ENCODE data around the gene LARP6. TPM values are rescaled to one million over a fixed set of nuclear protein-coding genes. Genes with fewer than 3 reads are reported as not detected.

The LARP6 gene
- total RNA-seq (under 1 TPM in 1 of 2 experiments, not detected in 1; 0.31 TPM), total RNA-seq (0 to 0.43 (median 0.06) reads per million in 172 experiments)
- not detected for polyA plus RNA-seq (2013, experiment 1 of 2)
- polyA plus RNA-seq (2013, experiment 2 of 2), result 0.34 TPM

GRCh38 chr15:70853973-70854665, at the start of gene LARP6:
Gene LARP6 (minus strand): TSS chr15:70854157. CDS start chr15:70854088, 69 bp downstream.
- H3K36me3 ChIP-seq (ENCODE audit: insufficient read depth, low read length), result no peaks in the 10 kb centered on the region
- no peak for TF ChIP-seq CTCF (IDR thresholded peaks at IDR 0.05)
- peaks cover 7% of the 10 kb centered on the region for H3K4me1 ChIP-seq (ENCODE audit: insufficient read depth, low read length)
- POLR2A ChIA-PET, result no interaction called here
- Mint-ChIP-seq H3K4me3 (peak within 1 kb of the TSS; percentile 84), H3K9me3 (no peaks in the 10 kb centered on the region), H3K4me1 (ENCODE audit: low read depth) (peaks cover 9% of the 10 kb centered on the region), H3K27ac (no peak within 1 kb of the TSS), H3K36me3 (ENCODE audit: low read depth) (no peaks in the 10 kb centered on the region), H3K27me3 (peaks cover 84% of the 10 kb centered on the region)
- H3K9me3 ChIP-seq (ENCODE audit: control insufficient read depth in 1 of 2, insufficient read depth in 1 of 2, low read length in 2 of 2), result peaks cover 0 to 7% of the 10 kb centered on the region in 2 experiments
- peak within 1 kb of the TSS; percentile 41 for H3K4me3 ChIP-seq (ENCODE audit: low read length)
- no peak within 1 kb of the TSS for H3K27ac ChIP-seq (ENCODE audit: low read depth in 1 of 2, low read length in 2 of 2)
- CTCF ChIA-PET, result no interaction called here
- ATAC-seq (ENCODE audit: poor library complexity), result peak; percentile 60
- peaks cover 19 to 64% of the 10 kb centered on the region in 2 experiments for H3K27me3 ChIP-seq (ENCODE audit: control insufficient read depth in 1 of 2, insufficient read depth in 2 of 2, low read length in 2 of 2)
- intact Hi-C loops (cut with DNase I, micrococcal nuclease), result no loop called here
- DNase-seq, result peak in 6 of 14 experiments; percentile 3 to 24 (median 14)

GRCh38 chr15:70902107-70902506, 48.1 kb upstream of the LARP6 start:
- H3K4me1 Mint-ChIP-seq (ENCODE audit: low read depth), result no peaks in the 10 kb centered on the region
- H3K27me3 Mint-ChIP-seq, result peaks cover 52% of the 10 kb centered on the region
- intact Hi-C loops (cut with DNase I, micrococcal nuclease), result no loop called here
- no peaks in the 10 kb centered on the region for H3K9me3 Mint-ChIP-seq
- TF ChIP-seq CTCF (IDR thresholded peaks at IDR 0.05), result no peak
- H3K27ac ChIP-seq (ENCODE audit: low read depth in 1 of 2, low read length in 2 of 2), result no peak overlapping the region
- ATAC-seq (ENCODE audit: poor library complexity) (no peak), DNase-seq (no peak)
- no peak overlapping the region for H3K4me3 ChIP-seq (ENCODE audit: low read length)
- peaks cover 2 to 7% of the 10 kb centered on the region in 2 experiments for H3K27me3 ChIP-seq (ENCODE audit: control insufficient read depth in 1 of 2, insufficient read depth in 2 of 2, low read length in 2 of 2)
- H3K4me1 ChIP-seq (ENCODE audit: insufficient read depth, low read length), result no peaks in the 10 kb centered on the region
- H3K27ac Mint-ChIP-seq, result no peak overlapping the region
- H3K4me3 Mint-ChIP-seq, result no peak overlapping the region
- ChIA-PET CTCF (no interaction called here), POLR2A (no interaction called here)
- H3K36me3 Mint-ChIP-seq (ENCODE audit: low read depth), result no peaks in the 10 kb centered on the region
- H3K36me3 ChIP-seq (ENCODE audit: insufficient read depth, low read length), result no peaks in the 10 kb centered on the region
- H3K9me3 ChIP-seq (ENCODE audit: control insufficient read depth in 1 of 2, insufficient read depth in 1 of 2, low read length in 2 of 2), result no peaks in the 10 kb centered on the region

- H3K9me3 Mint-ChIP-seq, result no peaks in the 10 kb centered on the region
- peaks cover 0 to 8% of the 10 kb centered on the region in 2 experiments for H3K9me3 ChIP-seq (ENCODE audit: control insufficient read depth in 1 of 2, insufficient read depth in 1 of 2, low read length in 2 of 2)
- H3K36me3 Mint-ChIP-seq (ENCODE audit: low read depth), result no peaks in the 10 kb centered on the region
- POLR2A ChIA-PET, result no interaction called here
- no peak for TF ChIP-seq CTCF (IDR thresholded peaks at IDR 0.05)
- H3K27ac Mint-ChIP-seq, result peak overlapping the region; percentile 38
- H3K4me3 ChIP-seq (ENCODE audit: low read length), result peak overlapping the region; percentile 64
- ATAC-seq (ENCODE audit: poor library complexity), result no peak
- intact Hi-C loops (cut with DNase I, micrococcal nuclease), result no loop called here
- peak overlapping the region; percentile 84 for H3K4me3 Mint-ChIP-seq
- CTCF ChIA-PET, result no interaction called here
- H3K4me1 ChIP-seq (ENCODE audit: insufficient read depth, low read length), result peaks cover 17% of the 10 kb centered on the region
- no peak for DNase-seq
- H3K4me1 Mint-ChIP-seq (ENCODE audit: low read depth), result peaks cover 17% of the 10 kb centered on the region
- no peaks in the 10 kb centered on the region for H3K36me3 ChIP-seq (ENCODE audit: insufficient read depth, low read length)
- peaks cover 22 to 47% of the 10 kb centered on the region in 2 experiments for H3K27me3 ChIP-seq (ENCODE audit: control insufficient read depth in 1 of 2, insufficient read depth in 2 of 2, low read length in 2 of 2)
- peaks cover 79% of the 10 kb centered on the region for H3K27me3 Mint-ChIP-seq
- H3K27ac ChIP-seq (ENCODE audit: low read depth in 1 of 2, low read length in 2 of 2), result no peak overlapping the region
Observed at GRCh38 chr15:70892912-70893560, 39.1 kb upstream of the LARP6 start.

Measured in CD4-positive, alpha-beta T cell (primary cell).